ENCODE measurements around the gene TMEM132D.

- TF ChIP-seq CTCF (IDR thresholded peaks at IDR 0.05; ENCODE audit: low read length) (no peak), EZH2 (IDR thresholded peaks at IDR 0.05; ENCODE audit: borderline replicate concordance, low read length) (no peak)
Measured at GRCh38 chr12:129106772-129107171, 797.1 kb downstream of the TMEM132D start.
